ENCODE results near the gene PEAK1. TPM values are rescaled to one million over a fixed set of nuclear protein-coding genes. Genes with fewer than 3 reads are reported as not detected.

Gene PEAK1
- total RNA-seq, 1 donor from 2014 or later = 69.3 TPM

- DNase-seq = no peak
Observed at GRCh38 chr15:77355321-77355720, 64.6 kb downstream of the PEAK1 start.

- no peak for DNase-seq
Observed at GRCh38 chr15:77354063-77354462, 65.8 kb downstream of the PEAK1 start.

- DNase-seq = no peak
Observed at GRCh38 chr15:77352887-77353286, 67.0 kb downstream of the PEAK1 start.

GRCh38 chr15:77350792-77351191 is 69.1 kb downstream of the PEAK1 start:
- DNase-seq = no peak

- DNase-seq = peak; percentile 7
Observed at GRCh38 chr15:77349666-77350065, 70.2 kb downstream of the PEAK1 start.

GRCh38 chr15:77348511-77348910 is 71.4 kb downstream of the PEAK1 start:
- no peak for DNase-seq

- DNase-seq = peak; percentile 43
Observed at GRCh38 chr15:77347197-77347596, 72.7 kb downstream of the PEAK1 start.

GRCh38 chr15:77346245-77347036 is 73.5 kb downstream of the PEAK1 start:
- DNase-seq = no peak

GRCh38 chr15:77342807-77343206 is 77.1 kb downstream of the PEAK1 start:
- DNase-seq = no peak

GRCh38 chr15:77340245-77340644 is 79.7 kb downstream of the PEAK1 start:
- DNase-seq = no peak

GRCh38 chr15:77336006-77336405 is 83.9 kb downstream of the PEAK1 start:
- no peak for DNase-seq

GRCh38 chr15:77335298-77335697 is 84.6 kb downstream of the PEAK1 start:
- DNase-seq = peak; percentile 53

- DNase-seq = no peak
Observed at GRCh38 chr15:77333166-77333565, 86.7 kb downstream of the PEAK1 start.

- no peak for DNase-seq
Observed at GRCh38 chr15:77329202-77329601, 90.7 kb downstream of the PEAK1 start.

- no peak for DNase-seq
Observed at GRCh38 chr15:77327844-77328529, 91.9 kb downstream of the PEAK1 start.

- DNase-seq = no peak
Observed at GRCh38 chr15:77327168-77327567, 92.7 kb downstream of the PEAK1 start.

- DNase-seq = no peak
Observed at GRCh38 chr15:77326366-77326765, 93.5 kb downstream of the PEAK1 start.

- DNase-seq = no peak
Observed at GRCh38 chr15:77312523-77312922, 107.4 kb downstream of the PEAK1 start.

- DNase-seq = no peak
Observed at GRCh38 chr15:77311618-77312398, 108.1 kb downstream of the PEAK1 start.

GRCh38 chr15:77311020-77311419 is 108.9 kb downstream of the PEAK1 start:
- DNase-seq = no peak

GRCh38 chr15:77309392-77309791 is 110.5 kb downstream of the PEAK1 start:
- DNase-seq = no peak

GRCh38 chr15:77305953-77306352 is 114.0 kb downstream of the PEAK1 start:
- no peak for DNase-seq

- no peak for DNase-seq
Observed at GRCh38 chr15:77296773-77297337, 123.0 kb downstream of the PEAK1 start.

Measured in dermis blood vessel endothelial cell (primary cell).